Stimulated activated CD4-positive, alpha-beta T cell treated with anti-CD3 and anti-CD28 coated beads, TNF-alpha, amount 100 ng/mL, for 4 hours (primary cell): ENCODE results near the gene GNL2.
"Not testable (repeated sequence)": the region's sequence is repeated elsewhere in the genome, so short reads cannot be mapped to it uniquely, and the experiment has no call there.

Experiments used
- DNase-seq, 3 experiments: peaks; one replicate each; pipeline ENCODE4 v3.0.0-alpha.2; 2020; ENCODE audit warnings: low read depth in 3 of 3

GNL2 gene

GRCh38 chr1:37559957-37560379 is 35.8 kb downstream of the GNL2 start:
- not testable (repeated sequence) for DNase-seq

- DNase-seq = no peak
Observed at GRCh38 chr1:37559080-37559479, 36.7 kb downstream of the GNL2 start.

GRCh38 chr1:37558411-37558810 is 37.3 kb downstream of the GNL2 start:
- DNase-seq = no peak

- no peak for DNase-seq
Observed at GRCh38 chr1:37557402-37557801, 38.3 kb downstream of the GNL2 start.

- no peak for DNase-seq
Observed at GRCh38 chr1:37556712-37557196, 39.0 kb downstream of the GNL2 start, which contains the start of gene DNALI1. DNALI1 (plus strand) TSS chr1:37556940; CDS start chr1:37556995, 55 bp downstream.

- DNase-seq = peak; percentile 57 to 83 (median 82)
Observed at GRCh38 chr1:37553927-37554808, 41.6 kb downstream of the GNL2 start, which contains the start of gene SNIP1. SNIP1 (minus strand) TSS chr1:37554293; CDS start chr1:37554229, 64 bp downstream.

- DNase-seq = no peak
Observed at GRCh38 chr1:37553598-37553926, 42.2 kb downstream of the GNL2 start.

- DNase-seq = no peak
Observed at GRCh38 chr1:37549341-37549740, 46.4 kb downstream of the GNL2 start.

GRCh38 chr1:37545019-37545418 is 50.7 kb downstream of the GNL2 start:
- DNase-seq = no peak

- no peak for DNase-seq
Observed at GRCh38 chr1:37544530-37544929, 51.2 kb downstream of the GNL2 start.

- no peak for DNase-seq
Observed at GRCh38 chr1:37540036-37540785, 55.5 kb downstream of the GNL2 start.

GRCh38 chr1:37539154-37539553 is 56.6 kb downstream of the GNL2 start:
- not testable (repeated sequence) for DNase-seq

- DNase-seq = no peak
Observed at GRCh38 chr1:37537378-37537777, 58.4 kb downstream of the GNL2 start.

GRCh38 chr1:37533317-37534093 is 62.2 kb downstream of the GNL2 start:
- no peak for DNase-seq

GRCh38 chr1:37532418-37533156 is 63.1 kb downstream of the GNL2 start:
- not testable (repeated sequence) for DNase-seq

GRCh38 chr1:37529888-37530287 is 65.8 kb downstream of the GNL2 start:
- DNase-seq = not testable (repeated sequence)

GRCh38 chr1:37519613-37520012 is 76.1 kb downstream of the GNL2 start:
- DNase-seq = no peak

GRCh38 chr1:37518929-37519328 is 76.8 kb downstream of the GNL2 start:
- peak in 1 of 3 experiments; percentile 10 for DNase-seq

GRCh38 chr1:37518241-37518640 is 77.5 kb downstream of the GNL2 start:
- not testable (repeated sequence) for DNase-seq

- DNase-seq = no peak
Observed at GRCh38 chr1:37517569-37517968, 78.2 kb downstream of the GNL2 start.
